Hair follicular keratinocyte (primary cell): Measurements from ENCODE around the gene MVB12A. TPM values are rescaled to one million over a fixed set of nuclear protein-coding genes. Genes with fewer than 3 reads are reported as not detected.

Experiments
- total RNA-seq: library from RNA; depleted of rRNA; stranded (reverse); fragments of >200 nt; gene quantifications from 2 replicates; pipeline ENCODE4 v1.2.3, GENCODE V29; 2015

Gene MVB12A
- total RNA-seq: 62.6 and 85.3 TPM in 2 replicates

DNA sequence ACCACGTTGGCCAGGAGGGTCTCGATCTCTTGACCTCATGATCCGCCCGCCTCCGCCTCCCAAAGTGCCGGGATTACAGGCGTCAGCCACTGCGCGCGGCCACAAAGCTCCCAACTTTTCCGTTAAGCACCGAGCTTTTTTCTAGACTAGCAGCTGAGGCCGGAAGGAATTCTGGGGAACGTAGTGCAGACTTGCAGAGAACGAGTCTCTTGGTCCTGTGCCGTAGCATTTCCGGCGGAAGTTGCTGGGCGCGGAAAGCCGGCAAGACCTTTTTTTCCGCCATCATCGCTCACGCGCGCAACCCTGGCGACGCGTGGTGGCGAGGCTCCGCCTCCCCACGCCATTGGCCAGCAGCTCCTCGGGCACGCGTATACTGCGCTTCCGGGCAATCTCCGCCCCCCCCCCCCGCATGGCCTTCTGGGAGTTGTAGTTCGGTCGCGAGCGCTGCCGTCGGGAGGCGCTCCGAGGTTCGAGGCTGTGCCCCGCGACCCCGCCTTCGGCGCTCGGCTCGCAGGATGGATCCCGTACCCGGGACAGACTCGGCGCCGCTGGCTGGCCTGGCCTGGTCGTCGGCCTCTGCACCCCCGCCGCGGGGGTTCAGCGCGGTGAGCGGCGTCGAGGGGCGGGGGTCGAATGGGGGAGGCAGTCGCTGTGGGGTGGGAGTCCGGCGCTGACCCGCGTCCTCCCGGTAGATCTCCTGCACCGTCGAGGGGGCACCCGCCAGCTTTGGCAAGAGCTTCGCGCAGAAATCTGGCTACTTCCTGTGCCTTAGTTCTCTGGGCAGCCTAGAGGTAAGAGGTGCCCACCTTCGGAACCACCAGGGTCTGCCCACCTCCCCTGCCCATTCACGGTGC lies at the start of gene MVB12A:
Gene MVB12A, plus strand, starts transcription at position 427 of the 854 bp plus-strand sequence. Its CDS starts 89 bp downstream, at position 516.

DNA sequence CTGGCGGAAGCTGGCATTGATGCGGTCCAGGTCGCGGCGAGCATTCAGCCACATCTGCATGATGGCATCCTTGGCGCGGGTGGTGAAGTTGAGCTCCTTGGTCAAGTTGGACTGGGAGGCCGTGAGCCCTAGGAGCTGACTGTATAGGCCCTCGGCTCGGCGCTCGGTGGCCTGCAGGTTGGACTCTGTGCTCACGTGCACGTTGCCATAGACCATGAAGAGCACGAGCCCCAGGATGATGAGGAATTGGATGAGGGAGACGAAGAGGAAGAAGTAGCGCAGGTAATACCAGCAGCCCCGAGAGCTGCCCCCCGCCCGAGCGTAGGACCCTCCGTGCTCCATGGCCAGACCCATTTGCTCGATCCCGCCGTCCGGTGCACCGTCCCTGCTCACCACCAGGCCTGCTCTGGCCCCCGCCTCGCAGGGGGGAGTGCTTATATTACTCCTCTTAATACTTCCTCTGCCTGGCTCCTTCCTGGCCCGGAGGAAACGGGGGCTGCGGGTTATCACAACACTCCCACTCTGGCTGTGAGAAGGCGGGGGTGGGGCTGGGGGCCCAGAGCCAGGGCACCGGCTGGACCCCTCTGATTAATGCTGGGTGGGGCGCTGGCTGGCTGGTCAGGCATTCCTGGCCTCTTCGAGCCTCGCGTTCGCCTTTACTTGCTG lies 42.8 kb upstream of the MVB12A start, which contains the start of gene PLVAP:
Gene PLVAP, minus strand, starts transcription at position 408 of the 666 bp plus-strand sequence. Its CDS starts 54 bp downstream, at position 354.

DNA sequence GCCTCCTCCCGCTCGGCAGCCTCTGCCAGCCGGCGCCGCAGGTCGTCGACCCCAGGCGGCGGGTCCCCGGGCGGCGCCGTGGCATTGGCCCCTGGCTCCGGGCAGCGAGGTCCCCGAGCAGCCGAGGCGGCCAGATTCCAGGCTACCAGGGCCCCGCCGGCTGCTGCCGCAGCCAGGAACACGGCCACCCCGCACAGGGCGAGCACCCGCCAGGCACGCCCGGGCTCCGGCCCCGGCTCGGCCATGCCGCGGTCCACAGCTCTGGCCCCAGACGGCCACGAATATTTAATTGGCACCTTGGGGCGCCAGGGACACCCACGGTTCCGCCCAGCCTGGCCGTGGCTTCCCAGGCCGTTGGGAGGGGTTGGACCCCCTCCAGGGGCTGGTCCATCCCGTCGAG lies 25.9 kb upstream of the MVB12A start, which contains the start of gene CCDC194:
Gene CCDC194, minus strand, starts transcription at position 283 of the 400 bp plus-strand sequence. Its CDS starts 38 bp downstream, at position 245.

GRCh38 chr19:17405250-17406045 lies 14.4 kb upstream of the MVB12A start, which contains the start of gene BST2:
TSS of gene BST2 (minus strand) at chr19:17405630. CDS start at chr19:17405575, 55 bp downstream.

GRCh38 chr19:17448131-17448967 lies 28.5 kb downstream of the MVB12A start, which contains the start of gene TMEM221:
TSS of gene TMEM221 (minus strand) at chr19:17448668. CDS start at chr19:17448462, 206 bp downstream.

DNA sequence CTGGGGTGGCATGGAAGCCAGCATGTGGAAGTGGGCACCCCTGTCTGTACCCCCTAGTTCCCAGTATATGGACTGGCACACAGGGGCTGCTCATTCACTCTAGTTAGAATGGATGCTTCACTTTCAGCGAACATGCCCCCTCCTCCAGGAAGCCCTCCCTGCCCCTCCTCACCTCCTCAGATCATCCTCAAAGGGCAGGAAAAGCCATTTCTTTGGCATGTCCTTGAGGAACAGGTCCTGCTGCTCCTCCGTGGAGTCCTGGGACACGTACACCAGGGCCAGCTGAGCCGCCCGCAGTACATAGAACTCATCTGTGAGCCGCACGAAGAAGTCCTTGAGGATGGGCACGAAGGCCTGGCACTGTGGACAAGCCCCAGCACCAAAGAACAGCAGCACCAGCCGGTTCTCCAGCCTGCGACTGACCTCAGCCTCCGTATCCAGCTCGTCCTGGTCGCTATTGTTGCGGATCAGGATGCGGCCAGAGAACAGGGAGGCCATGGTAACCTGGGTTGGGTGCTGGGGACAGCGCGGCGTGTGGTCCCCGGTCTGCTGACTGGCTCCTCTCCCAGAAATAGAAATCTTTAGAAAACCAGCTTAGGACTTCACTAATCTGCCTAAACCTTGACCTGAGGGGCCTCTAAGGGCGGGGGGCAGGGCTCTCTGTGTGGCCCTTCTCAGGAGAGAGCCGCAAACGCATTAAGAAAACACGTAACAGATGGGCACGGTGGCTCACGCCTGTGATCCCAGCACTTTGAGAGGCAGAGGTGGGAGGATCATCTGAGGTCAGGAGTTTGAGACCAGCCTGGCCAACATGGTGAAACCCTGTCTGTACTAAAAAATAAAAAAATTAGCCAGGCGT lies 40.8 kb downstream of the MVB12A start, which contains the start of gene NXNL1:
Gene NXNL1, minus strand, starts transcription at position 555 of the 859 bp plus-strand sequence. Its CDS starts 57 bp downstream, at position 498.

GRCh38 chr19:17470068-17470841 lies 50.4 kb downstream of the MVB12A start, which contains the start of gene SLC27A1:
TSS of gene SLC27A1 (plus strand) at chr19:17470524. CDS start at chr19:17470541, 17 bp downstream.

Other genes starting within 250 kb of the MVB12A start
- gene USE1, start 204.7 kb upstream of the MVB12A start, total RNA-seq: 16.8 and 19.1 TPM in 2 replicates
- 2.8 and 5.5 TPM in 2 replicates for gene OCEL1, start 193.8 kb upstream of the MVB12A start, total RNA-seq
- gene NR2F6, start 174.1 kb upstream of the MVB12A start, total RNA-seq: 77.4 and 94.2 TPM in 2 replicates
- not detected in 2 replicates for gene USHBP1, start 155.3 kb upstream of the MVB12A start, total RNA-seq
- gene BABAM1, start 152.6 kb upstream of the MVB12A start, total RNA-seq: 62.6 and 101 TPM in 2 replicates
- 0.62 and 0.76 TPM in 2 replicates for gene ANKLE1, start 138.1 kb upstream of the MVB12A start, total RNA-seq
- 19.6 and 20.1 TPM in 2 replicates for gene ABHD8, start 116.6 kb upstream of the MVB12A start, total RNA-seq
- gene MRPL34, start 114.2 kb upstream of the MVB12A start, total RNA-seq: 46.9 and 81.8 TPM in 2 replicates
- 17.1 and 31.0 TPM in 2 replicates for gene DDA1, start 110.5 kb upstream of the MVB12A start, total RNA-seq
- gene ANO8, start 85.2 kb upstream of the MVB12A start, total RNA-seq: 1.3 and 3.9 TPM in 2 replicates
- gene GTPBP3, start 82.5 kb upstream of the MVB12A start, total RNA-seq: 22.2 and 32.7 TPM in 2 replicates
- gene PLVAP, start 42.7 kb upstream of the MVB12A start, total RNA-seq: not detected in 2 replicates
- not detected in 2 replicates for gene CCDC194, start 25.9 kb upstream of the MVB12A start, total RNA-seq
- 0.08 and 0.47 TPM in 2 replicates for gene BST2, start 14.4 kb upstream of the MVB12A start, total RNA-seq
- gene TMEM221, start 28.6 kb downstream of the MVB12A start, total RNA-seq: not detected in 2 replicates
- gene NXNL1, start 40.9 kb downstream of the MVB12A start, total RNA-seq: not detected in 2 replicates
- gene SLC27A1, start 50.5 kb downstream of the MVB12A start, total RNA-seq: 8.1 and 21.4 TPM in 2 replicates
- 90.5 and 110 TPM in 2 replicates for gene PGLS, start 91.6 kb downstream of the MVB12A start, total RNA-seq
- 92.9 and 107 TPM in 2 replicates for gene COLGALT1, start 135.6 kb downstream of the MVB12A start, total RNA-seq